AG04450 (cell line): ENCODE data around the gene SMIM36. TPM values are rescaled to one million over a fixed set of nuclear protein-coding genes. Genes with fewer than 3 reads are reported as not detected.
A peak's percentile ranks its signal among the peaks of the same experiment; 100 is the strongest.

ENCODE experiments used
- CTCF ChIA-PET: fragments of 300-600, 350-600 bp; formaldehyde crosslinking; extraction: SDS; loops from one replicate; lab custom pipeline; 2022; ENCODE audit warnings: antibody characterized with exemption, inconsistent platforms; lab: Charles Lee
- POLR2A ChIA-PET: fragments of 350-600 bp; formaldehyde crosslinking; extraction: SDS; loops from one replicate; lab custom pipeline; 2021; ENCODE audit warnings: antibody characterized with exemption, inconsistent platforms; lab: Yijun Ruan, JAX
- DNase-seq: peaks from one replicate; pipeline ENCODE4 v3.0.0-alpha.2; 2011; ENCODE audit warnings: low read depth, low spot score
- H3K27ac ChIP-seq: one replicate; pipeline ENCODE4 v1.5.1; 2012; ENCODE audit warnings: low read depth, low read length, control low read depth
- H3K27me3 ChIP-seq: one replicate; pipeline ENCODE4 v1.6.0; 2012; ENCODE audit warnings: low read length; ENCODE audit not compliant: control insufficient read depth, insufficient read depth
- H3K4me3 ChIP-seq: 2 replicates; pipeline ENCODE4 v1.5.1; 2011; ENCODE audit warnings: mild to moderate bottlenecking, low read depth, low read length, control low read depth
- H3K9me3 ChIP-seq: 2 replicates; pipeline ENCODE4 v1.5.1; 2012; ENCODE audit warnings: low read length; ENCODE audit not compliant: control insufficient read depth, insufficient read depth
- polyA plus RNA-seq: library from polyadenylated mRNA; depleted of rRNA; stranded (reverse); fragments of >200 nt; gene quantifications from 2 replicates; pipeline ENCODE4 v1.2.3, GENCODE V29; 2011
- TF ChIP-seq, protein P1 (sequence below): IDR thresholded peaks from 2 replicates; pipeline ENCODE4 v1.5.1; 2011; ENCODE audit warnings: low read depth, low read length, control low read depth, inconsistent platforms

Gene SMIM36
- polyA plus RNA-seq, 1 experiment, result not detected

DNA sequence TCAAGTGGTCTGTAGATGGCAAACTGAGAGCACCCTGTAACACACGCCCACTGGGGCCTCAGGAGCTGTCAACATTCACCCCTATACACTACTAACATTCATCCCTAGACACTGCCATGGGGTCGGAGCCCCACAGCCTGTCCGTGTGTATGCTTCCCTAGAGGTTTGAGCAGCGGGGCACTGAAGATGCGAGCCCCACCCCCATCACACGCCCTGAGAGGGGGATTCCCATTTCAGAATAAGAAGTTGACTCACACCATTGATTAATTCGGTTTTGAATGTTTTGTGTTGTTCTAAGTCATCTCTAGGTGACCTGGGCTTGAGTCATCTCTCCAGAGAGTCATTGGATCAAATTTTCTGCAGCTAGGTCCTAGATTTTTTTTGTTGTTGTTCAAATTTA, 52.3 kb downstream of the SMIM36 start:
- DNase-seq, result no peak
- ChIA-PET POLR2A (interaction anchor here (1.4 kb wide), 1 partner anchor 25 kb away, joined by 4 read pairs; no protein-coding TSS in a partner anchor), CTCF (interaction anchor here (1.3 kb wide), 1 partner anchor 142 kb away, joined by 3 read pairs; no protein-coding TSS in a partner anchor)
- TF ChIP-seq, protein P1, sequence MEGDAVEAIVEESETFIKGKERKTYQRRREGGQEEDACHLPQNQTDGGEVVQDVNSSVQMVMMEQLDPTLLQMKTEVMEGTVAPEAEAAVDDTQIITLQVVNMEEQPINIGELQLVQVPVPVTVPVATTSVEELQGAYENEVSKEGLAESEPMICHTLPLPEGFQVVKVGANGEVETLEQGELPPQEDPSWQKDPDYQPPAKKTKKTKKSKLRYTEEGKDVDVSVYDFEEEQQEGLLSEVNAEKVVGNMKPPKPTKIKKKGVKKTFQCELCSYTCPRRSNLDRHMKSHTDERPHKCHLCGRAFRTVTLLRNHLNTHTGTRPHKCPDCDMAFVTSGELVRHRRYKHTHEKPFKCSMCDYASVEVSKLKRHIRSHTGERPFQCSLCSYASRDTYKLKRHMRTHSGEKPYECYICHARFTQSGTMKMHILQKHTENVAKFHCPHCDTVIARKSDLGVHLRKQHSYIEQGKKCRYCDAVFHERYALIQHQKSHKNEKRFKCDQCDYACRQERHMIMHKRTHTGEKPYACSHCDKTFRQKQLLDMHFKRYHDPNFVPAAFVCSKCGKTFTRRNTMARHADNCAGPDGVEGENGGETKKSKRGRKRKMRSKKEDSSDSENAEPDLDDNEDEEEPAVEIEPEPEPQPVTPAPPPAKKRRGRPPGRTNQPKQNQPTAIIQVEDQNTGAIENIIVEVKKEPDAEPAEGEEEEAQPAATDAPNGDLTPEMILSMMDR, result no peak
- no peak overlapping the region for H3K4me3 ChIP-seq
- no peak overlapping the region for H3K27ac ChIP-seq
- H3K9me3 ChIP-seq, result no peaks in the 10 kb centered on the region
- no peaks in the 10 kb centered on the region for H3K27me3 ChIP-seq

DNA sequence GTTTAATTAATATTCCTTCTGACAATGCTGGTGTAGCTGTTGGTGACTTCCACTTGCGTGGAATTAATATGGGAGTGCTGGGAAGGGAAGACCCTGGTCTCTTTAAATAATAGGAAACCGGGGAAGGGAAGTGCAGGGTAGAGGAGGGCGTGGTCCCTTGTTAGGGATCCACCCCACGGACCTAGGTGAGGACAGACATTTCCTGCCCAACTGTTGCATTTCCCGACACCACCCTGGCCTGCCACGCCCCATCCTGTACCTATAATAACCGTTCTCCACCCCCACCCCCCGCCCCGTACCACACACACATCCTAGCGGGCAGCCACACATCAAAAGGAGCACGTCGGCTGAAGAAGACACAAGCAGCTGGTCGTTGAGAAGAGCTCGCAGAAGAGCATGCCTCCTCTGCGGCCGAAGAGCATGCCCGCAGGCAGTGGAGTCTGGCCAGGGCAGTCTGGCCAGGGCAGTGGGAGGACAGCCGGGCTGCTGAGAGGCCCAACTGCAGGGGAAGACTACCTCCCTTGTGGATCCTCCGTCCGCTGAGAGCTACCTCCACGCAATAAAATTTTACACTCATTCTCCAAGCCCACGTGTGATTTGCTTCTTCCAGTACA, 52.9 kb downstream of the SMIM36 start:
- CTCF ChIA-PET, result interaction anchor here (1.3 kb wide), 1 partner anchor 143 kb away, joined by 3 read pairs; no protein-coding TSS in a partner anchor
- POLR2A ChIA-PET, result interaction anchor here (1.4 kb wide), 1 partner anchor 25 kb away, joined by 4 read pairs; no protein-coding TSS in a partner anchor
- H3K27me3 ChIP-seq, result no peaks in the 10 kb centered on the region
- H3K9me3 ChIP-seq, result no peaks in the 10 kb centered on the region
- no peak for DNase-seq
- TF ChIP-seq, protein P1, result no peak
- no peak overlapping the region for H3K4me3 ChIP-seq
- H3K27ac ChIP-seq, result no peak overlapping the region

- CTCF ChIA-PET, result no interaction called here
- POLR2A ChIA-PET, result no interaction called here
These were observed 54.7 kb downstream of the SMIM36 start for GRCh38 chr17:55456307-55457240.

GRCh38 chr17:55454906-55455474, 56.3 kb downstream of the SMIM36 start:
- H3K27ac ChIP-seq, result peak overlapping the region; percentile 87
- DNase-seq, result peak; percentile 90
- H3K4me3 ChIP-seq, result no peak overlapping the region
- no peaks in the 10 kb centered on the region for H3K27me3 ChIP-seq
- H3K9me3 ChIP-seq, result no peaks in the 10 kb centered on the region
- ChIA-PET POLR2A (interaction anchor here (0.6 to 2.2 kb wide), 6 partner anchors 13 to 1297 kb away, joined by 3 to 28 read pairs (median 5); partner anchors contain the start of gene MMD), CTCF (no interaction called here)
- TF ChIP-seq, protein P1, result no peak

More at GRCh38 chr17:55456307-55457240, 54.7 kb downstream of the SMIM36 start:
- H3K27me3 ChIP-seq, result no peaks in the 10 kb centered on the region
- no peak for DNase-seq
- no peaks in the 10 kb centered on the region for H3K9me3 ChIP-seq
- TF ChIP-seq, protein P1, result no peak
- H3K27ac ChIP-seq, result no peak overlapping the region
- no peak overlapping the region for H3K4me3 ChIP-seq
